ENCODE measurements around the gene SH2D1B.

DNA sequence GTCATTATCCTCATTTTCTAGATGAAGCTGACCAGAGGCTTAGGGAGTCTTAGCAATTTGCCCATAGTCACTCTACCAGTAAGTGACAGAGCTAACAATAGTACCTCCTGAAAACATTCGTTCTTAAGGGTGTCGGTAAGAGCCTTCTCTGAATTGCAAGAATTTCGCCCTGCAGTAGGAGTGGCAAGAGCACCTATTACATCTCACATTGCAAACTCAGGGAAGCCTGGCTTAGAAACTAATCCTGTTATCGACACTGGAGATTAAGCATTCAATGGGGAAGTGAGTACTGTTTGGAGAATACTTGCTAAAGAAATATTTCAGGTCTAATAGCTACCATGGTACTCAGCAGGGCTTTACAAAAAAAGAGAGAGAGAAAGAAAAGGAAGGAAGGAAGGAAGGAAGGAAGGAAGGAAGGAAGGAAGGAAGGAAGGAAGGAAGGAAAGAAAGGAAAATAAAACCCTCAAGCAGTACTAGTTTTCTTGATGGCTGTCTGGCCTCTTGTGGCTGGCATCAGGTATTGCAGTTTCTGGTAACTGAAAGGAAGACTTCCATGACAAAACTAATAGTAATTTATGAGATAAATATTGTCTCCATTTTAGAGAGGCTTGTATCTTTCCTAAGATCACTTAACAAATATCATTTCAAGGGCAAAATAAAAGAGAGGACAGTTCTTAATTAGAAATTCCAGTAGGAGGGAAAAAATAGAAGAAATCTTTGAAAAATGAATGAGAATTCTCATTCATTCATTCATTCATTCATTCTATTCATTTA lies 20.0 kb downstream of the SH2D1B start:
- TF ChIP-seq, protein P1, sequence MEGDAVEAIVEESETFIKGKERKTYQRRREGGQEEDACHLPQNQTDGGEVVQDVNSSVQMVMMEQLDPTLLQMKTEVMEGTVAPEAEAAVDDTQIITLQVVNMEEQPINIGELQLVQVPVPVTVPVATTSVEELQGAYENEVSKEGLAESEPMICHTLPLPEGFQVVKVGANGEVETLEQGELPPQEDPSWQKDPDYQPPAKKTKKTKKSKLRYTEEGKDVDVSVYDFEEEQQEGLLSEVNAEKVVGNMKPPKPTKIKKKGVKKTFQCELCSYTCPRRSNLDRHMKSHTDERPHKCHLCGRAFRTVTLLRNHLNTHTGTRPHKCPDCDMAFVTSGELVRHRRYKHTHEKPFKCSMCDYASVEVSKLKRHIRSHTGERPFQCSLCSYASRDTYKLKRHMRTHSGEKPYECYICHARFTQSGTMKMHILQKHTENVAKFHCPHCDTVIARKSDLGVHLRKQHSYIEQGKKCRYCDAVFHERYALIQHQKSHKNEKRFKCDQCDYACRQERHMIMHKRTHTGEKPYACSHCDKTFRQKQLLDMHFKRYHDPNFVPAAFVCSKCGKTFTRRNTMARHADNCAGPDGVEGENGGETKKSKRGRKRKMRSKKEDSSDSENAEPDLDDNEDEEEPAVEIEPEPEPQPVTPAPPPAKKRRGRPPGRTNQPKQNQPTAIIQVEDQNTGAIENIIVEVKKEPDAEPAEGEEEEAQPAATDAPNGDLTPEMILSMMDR (IDR thresholded peaks at IDR 0.05): peak; percentile 68
- no peak for TF ChIP-seq EZH2 (IDR thresholded peaks at IDR 0.05; ENCODE audit: borderline replicate concordance, insufficient read depth, low read depth, low read length, poor library complexity, severe bottlenecking)

Data from B cell (primary cell).